ENCODE data around the gene RPS10.

GRCh38 chr6:34377984-34378383 is 47.9 kb downstream of the RPS10 start:
- TF ChIP-seq, protein P1, sequence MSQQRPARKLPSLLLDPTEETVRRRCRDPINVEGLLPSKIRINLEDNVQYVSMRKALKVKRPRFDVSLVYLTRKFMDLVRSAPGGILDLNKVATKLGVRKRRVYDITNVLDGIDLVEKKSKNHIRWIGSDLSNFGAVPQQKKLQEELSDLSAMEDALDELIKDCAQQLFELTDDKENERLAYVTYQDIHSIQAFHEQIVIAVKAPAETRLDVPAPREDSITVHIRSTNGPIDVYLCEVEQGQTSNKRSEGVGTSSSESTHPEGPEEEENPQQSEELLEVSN (IDR thresholded peaks at IDR 0.05) = no peak
- TF ChIP-seq GABPA (IDR thresholded peaks at IDR 0.05; ENCODE audit: borderline replicate concordance, insufficient read depth, low read length) (no peak), TAF1 (IDR thresholded peaks at IDR 0.05; ENCODE audit: low read depth, low read length) (no peak), POLR2AphosphoS5 (IDR thresholded peaks at IDR 0.05; ENCODE audit: low read depth, low read length) (no peak), MAX (IDR thresholded peaks at IDR 0.05) (no peak), CBX5 (IDR thresholded peaks at IDR 0.05; ENCODE audit: low read depth, low read length) (no peak), EZH2 (IDR thresholded peaks at IDR 0.05; ENCODE audit: low read depth, low read length, severe bottlenecking) (no peak), EP300 (IDR thresholded peaks at IDR 0.05; ENCODE audit: borderline replicate concordance in 1 of 2, low read depth in 2 of 2, low read length in 2 of 2) (no peak), SUZ12 (IDR thresholded peaks at IDR 0.05; ENCODE audit: low read length) (no peak), YY1 (IDR thresholded peaks at IDR 0.05; ENCODE audit: low read depth, low read length) (no peak), POLR2A (IDR thresholded peaks at IDR 0.05; ENCODE audit: control extremely low read depth in 1 of 2, low read depth in 2 of 2, low read length in 2 of 2) (no peak)
- TF ChIP-seq, protein P2, sequence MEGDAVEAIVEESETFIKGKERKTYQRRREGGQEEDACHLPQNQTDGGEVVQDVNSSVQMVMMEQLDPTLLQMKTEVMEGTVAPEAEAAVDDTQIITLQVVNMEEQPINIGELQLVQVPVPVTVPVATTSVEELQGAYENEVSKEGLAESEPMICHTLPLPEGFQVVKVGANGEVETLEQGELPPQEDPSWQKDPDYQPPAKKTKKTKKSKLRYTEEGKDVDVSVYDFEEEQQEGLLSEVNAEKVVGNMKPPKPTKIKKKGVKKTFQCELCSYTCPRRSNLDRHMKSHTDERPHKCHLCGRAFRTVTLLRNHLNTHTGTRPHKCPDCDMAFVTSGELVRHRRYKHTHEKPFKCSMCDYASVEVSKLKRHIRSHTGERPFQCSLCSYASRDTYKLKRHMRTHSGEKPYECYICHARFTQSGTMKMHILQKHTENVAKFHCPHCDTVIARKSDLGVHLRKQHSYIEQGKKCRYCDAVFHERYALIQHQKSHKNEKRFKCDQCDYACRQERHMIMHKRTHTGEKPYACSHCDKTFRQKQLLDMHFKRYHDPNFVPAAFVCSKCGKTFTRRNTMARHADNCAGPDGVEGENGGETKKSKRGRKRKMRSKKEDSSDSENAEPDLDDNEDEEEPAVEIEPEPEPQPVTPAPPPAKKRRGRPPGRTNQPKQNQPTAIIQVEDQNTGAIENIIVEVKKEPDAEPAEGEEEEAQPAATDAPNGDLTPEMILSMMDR (IDR thresholded peaks at IDR 0.05; ENCODE audit: control extremely low read depth in 1 of 3, insufficient read depth in 1 of 3, low read depth in 1 of 3, low read length in 3 of 3) = no peak
